ENCODE results near the gene TBX3.
A peak's percentile ranks its signal among the peaks of the same experiment; 100 is the strongest.
"Not testable (repeated sequence)": the region's sequence is repeated elsewhere in the genome, so short reads cannot be mapped to it uniquely, and the experiment has no call there.

Gene TBX3

DNA sequence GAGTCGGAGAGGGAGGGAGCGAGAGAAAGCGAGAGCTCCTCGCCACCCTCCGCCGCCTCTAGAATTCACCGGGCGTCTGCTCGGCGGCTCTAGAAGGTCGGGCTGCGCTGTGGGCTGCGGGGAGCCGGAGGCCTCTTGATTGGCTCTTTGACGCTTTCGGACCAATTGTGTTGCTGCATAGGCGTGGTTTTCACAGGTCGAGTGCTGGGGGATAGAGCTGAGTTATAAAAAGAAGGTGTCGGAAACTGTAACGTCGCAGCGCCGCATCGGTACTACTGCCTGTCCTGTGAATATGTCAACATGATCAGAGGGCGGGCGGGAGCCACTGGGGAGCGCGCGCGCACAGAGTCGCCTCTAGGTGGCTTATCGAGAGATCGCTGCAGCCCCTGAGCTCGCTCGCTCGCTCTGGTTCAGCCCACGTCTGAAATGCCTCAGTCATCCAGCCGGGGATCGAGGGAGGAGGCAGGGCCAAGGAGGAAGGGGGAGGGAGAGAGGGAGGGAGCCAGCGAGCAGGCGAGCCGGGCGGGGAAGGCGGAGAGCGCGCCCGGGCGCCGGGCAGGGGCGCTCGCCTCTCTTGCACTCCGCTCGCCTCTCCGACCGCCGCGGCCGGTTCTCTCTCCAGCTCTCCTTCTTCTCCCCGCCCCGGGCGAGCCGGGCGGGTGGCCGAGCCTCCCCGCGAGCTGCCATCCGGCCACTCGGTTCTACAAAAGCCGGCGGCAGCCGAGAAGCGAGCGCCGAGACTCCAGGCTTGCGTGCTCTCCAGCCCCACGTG, at the start of gene TBX3:
Gene TBX3, minus strand, starts transcription at position 78 of the 772 bp plus-strand sequence. CDS start 975 bp downstream, outside the sequence.
- peak; percentile 96 to 99 for DNase-seq

GRCh38 chr12:114732426-114733030, 48.6 kb upstream of the TBX3 start:
- DNase-seq: no peak

DNA sequence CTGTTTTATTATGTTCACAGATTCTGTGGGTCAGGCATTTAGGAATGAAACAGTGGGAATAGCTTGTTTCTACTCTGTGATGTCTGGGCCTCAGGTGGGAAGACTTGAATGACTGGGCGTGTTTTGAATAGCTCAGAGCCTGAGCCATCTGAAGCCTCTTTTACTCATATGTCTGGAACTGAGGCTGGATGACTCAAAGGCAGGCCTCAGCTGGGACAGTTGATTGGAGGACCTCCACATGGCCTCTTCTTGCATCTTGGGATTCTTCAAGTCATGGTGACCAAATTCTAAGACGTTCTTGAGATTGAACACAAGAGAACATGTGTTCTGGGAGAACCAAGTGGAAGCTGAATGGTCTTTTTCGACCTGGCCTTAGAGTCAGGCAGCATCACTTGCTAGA, 45.8 kb upstream of the TBX3 start:
- DNase-seq: no peak

- DNase-seq: no peak
Observed at GRCh38 chr12:114726092-114726710, 42.2 kb upstream of the TBX3 start.

DNA sequence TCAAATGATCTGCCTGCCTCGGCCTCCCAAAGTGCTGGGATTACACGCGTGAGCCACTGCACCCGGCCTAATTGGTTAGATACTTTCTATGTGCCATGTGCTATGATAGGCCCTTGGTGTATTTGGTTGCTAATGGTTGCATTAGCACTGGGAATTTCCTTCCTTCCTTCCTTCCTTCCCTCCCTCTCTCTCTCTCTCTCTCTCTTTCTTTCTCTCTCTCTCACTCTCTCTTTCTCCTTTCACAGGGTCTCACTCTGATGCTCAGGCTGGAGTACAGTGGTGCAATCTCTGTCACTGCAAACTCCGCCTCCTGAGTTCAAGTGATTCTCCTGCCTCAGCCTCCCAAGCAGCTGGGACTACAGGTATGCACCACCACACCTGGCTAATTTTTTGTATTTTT, 38.2 kb upstream of the TBX3 start:
- DNase-seq: not testable (repeated sequence)

DNA sequence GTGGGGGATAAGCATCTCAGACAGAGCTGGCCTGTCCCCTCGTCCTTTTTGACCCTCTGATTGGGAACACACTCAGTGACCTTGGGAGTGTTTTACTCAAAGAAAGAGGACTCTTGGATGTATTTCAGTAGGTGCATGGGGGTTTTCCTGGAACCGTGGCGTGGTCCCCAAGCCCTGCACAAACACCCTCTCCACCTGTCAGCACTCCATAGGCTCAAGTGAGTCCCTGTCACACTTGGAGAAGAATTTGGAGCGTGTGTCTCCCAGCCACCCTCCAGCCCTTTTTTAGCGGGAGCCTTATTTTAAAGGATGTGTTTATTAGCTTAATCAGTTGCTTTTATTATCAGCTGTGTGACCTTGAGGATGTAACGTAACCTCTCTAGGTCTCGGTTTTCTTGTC, 37.3 kb upstream of the TBX3 start:
- no peak for DNase-seq

DNA sequence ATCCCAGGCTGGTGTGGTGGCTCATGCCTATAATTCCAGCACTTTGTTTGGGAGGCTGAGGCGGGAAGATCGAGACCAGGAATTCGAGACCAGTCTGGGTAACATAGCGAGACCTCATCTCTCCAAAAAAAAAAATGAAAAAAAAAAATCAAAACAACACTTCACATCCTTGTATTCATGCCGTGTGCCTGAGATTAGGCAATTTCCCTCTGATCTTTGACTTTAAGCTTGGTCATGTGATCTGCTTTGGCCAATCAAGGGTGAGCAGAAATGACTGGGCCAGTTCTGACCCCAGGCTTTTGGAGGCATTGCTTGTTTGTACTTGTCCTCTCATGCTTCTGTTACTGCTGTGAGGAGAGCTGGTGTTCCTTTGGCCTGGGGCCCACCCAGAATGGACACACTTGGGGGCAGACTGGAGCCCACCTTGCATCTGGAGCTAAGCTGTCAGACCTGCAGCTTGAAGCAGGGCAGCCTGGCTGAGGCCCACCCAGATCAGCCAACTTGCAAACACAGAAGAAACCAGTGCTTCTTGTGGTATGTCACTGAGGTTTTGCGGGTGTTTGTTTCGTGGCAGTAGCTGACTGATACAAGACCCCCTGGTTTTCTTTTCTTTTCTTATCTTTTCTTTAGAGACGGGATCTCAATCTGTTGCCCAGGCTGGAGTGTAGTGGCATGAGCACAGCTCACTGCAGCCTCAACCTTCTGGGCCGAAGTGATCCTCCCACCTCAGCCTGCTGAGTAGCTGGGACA, 29.7 kb upstream of the TBX3 start:
- DNase-seq: no peak

DNA sequence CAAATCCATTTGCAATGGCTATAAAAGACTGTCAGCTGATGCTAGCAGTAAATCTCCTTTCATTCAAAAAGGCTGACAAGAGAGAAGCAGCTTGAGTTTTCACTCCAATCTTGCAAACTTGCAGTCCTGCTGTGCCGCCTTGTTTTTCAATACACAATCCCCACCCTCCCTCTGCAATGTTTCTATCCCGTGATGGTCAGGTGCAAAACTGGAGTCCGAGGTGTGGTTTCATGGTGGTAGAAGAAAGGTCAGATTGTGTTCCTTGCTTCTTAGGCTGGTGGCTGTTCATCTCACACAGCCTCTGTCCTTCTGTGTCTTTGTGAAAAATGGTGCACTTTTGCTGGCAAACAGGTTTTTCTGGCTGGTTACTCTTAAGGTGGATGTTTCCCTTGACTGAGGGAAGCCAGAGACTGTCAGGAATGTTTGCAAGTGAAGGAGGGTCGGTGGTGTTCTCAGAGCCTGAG, 27.7 kb upstream of the TBX3 start:
- DNase-seq: no peak

GRCh38 chr12:114710151-114710550, 26.2 kb upstream of the TBX3 start:
- no peak for DNase-seq

GRCh38 chr12:114709112-114709511, 25.1 kb upstream of the TBX3 start:
- no peak for DNase-seq

DNA sequence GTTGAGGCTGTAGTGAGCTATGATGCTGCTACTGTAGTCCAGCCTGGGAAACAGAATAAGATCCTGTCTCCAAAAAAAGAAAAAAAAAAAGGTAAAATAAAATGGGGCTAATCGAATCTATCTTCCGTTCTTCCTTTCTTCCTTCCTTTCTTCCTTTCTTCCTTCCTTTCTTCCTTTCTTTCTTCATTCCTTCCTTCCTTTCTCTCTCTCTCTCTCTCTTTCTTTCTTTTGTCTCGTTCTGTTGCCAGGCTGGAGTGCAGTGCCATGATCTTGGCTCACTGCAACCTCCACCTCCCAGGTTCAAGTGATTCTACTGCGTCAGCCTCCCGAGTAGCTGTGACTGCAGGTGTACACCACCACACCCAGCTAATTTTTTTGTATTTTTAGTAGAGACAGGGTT, 24.6 kb upstream of the TBX3 start:
- not testable (repeated sequence) for DNase-seq

DNA sequence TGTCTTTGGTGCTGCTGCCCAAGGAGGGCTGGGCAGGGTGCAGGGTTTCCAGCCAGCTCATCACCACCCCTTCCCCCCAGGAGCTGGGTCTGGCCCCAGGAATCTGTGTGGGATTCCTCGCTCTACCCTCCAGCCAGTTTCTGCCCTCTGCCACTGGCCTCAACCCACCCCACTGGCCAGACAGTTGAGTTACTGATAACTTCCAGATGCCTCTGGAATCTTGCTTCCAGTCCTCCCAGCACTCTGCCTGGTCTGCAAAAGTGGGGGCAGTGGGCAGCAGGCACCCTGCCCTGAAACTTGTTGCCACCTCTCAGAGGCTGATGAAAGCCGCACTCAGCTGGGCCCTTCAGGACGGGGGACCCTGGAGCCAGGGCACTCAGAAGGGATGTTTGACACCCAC, 20.1 kb upstream of the TBX3 start:
- DNase-seq: no peak

DNA sequence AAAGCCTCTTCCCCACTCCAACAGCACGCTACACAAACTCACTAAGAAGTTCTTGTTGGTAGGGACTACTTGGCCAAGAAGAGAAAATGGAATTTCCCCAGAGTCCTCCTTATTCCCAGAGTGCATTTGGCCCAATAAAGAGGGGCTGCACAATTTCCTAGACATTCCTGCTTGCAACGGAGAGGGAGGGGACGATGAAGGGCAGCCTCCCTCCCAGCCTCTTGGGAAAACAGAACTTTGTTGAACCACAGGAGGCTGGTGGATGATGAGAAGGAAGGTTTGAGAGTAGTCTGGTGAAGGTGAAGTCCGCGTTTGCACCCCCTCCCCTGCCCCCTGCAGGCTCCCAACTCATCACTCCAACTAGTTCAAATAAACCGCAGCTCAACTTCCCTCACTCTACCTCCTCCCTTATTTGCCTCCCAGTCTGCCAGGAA, 19.1 kb upstream of the TBX3 start:
- no peak for DNase-seq

GRCh38 chr12:114702462-114702861, 18.5 kb upstream of the TBX3 start:
- DNase-seq: no peak

- DNase-seq: no peak
Observed at GRCh38 chr12:114701553-114701952, 17.6 kb upstream of the TBX3 start.

DNA sequence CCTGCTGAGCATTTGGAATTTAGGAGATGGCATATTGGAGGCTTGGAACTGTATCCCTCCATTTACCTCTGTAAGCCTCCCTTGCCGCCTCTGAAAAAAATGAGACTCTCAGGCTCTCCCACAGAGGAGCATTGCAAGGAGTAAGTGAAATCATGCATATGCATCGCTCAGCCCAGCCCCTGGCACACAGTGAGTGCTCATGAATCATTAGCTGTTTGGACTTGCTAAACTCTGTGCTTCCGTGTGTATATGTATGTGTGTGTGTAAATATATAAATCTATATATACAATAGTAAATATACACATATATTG, 17.1 kb upstream of the TBX3 start:
- DNase-seq: no peak

DNA sequence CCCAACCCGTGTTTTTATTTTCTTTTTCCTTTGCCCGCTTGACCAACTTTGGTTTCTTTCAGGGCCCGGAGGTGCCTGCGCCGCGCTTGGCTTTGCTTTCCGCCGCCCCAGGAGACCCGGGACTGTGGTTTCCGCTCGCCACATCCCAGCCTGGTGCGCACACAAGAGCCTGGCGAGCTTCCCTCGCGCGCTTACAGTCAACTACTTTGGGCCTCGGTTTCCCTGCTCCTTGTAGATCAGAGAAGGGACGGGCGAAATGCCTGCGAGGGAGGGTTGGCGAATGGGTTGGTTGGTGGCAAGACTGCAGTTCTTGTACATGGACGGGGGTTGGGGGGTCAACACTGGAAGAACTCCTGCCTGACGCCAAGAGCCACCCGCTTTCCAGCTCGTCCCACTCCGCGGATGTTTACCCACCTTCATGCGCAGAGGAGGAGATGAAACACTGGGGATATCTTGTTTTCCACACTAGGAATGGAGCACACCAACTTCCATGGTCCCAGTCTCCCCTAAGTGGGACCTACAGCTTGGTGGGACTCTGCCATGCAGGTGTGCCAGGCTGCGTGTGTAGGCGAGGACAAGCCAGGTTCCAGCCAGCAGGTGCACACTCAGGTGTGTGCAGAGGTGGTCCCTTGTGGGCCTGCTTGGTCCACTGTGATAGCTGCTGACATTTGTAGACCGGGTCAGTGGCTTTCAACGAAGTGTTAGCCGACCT, 16.6 kb upstream of the TBX3 start:
- DNase-seq: no peak

- no peak for DNase-seq
Observed at GRCh38 chr12:114698566-114699163, 14.7 kb upstream of the TBX3 start.

GRCh38 chr12:114697741-114698565, 14.0 kb upstream of the TBX3 start:
- DNase-seq: no peak

DNA sequence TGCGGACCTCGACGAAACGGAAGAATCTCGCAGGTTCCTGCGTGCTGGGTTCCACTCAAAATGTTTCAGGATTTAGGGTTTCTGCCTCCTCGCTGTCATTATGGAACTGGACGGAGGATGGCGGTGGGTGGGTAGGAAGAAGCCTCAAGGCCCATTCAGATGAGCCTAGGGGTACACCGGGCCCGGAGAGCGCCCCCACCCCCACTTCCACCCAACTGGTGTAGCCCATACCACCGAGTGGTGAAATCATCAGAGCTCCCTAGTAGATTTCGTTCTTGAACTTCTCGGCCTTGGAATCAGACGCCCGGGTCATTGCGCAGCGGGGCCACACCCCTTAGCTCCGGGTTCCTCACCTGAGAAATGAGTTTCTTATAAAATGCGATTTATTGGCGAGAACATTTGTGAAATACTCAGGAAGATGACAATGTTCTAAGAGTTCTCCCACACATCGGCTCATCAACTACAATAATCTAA, 13.3 kb upstream of the TBX3 start:
- DNase-seq: no peak
